Gastroesophageal sphincter (tissue), 3 donors: Measurements from ENCODE around the gene B3GNT9.

Source experiments
- EP300 ChIP-seq: sonication (generic); formaldehyde crosslinking; IDR thresholded peaks from one replicate; pipeline ENCODE4 v1.6.1; 2017; ENCODE audit warnings: antibody characterized with exemption, mild to moderate bottlenecking
- TF ChIP-seq, protein P1 (sequence below), 4 experiments: fragments of 200-600 bp in 2 of 4; fragments of 450-650 bp in 2 of 4; sonication (generic) in 1 of 4; IDR thresholded peaks; one replicate each; pipeline ENCODE4 v1.5.1; 2017 to 2019; ENCODE audit warnings: antibody characterized with exemption in 4 of 4, mild to moderate bottlenecking in 2 of 4, moderate library complexity in 2 of 4

DNA sequence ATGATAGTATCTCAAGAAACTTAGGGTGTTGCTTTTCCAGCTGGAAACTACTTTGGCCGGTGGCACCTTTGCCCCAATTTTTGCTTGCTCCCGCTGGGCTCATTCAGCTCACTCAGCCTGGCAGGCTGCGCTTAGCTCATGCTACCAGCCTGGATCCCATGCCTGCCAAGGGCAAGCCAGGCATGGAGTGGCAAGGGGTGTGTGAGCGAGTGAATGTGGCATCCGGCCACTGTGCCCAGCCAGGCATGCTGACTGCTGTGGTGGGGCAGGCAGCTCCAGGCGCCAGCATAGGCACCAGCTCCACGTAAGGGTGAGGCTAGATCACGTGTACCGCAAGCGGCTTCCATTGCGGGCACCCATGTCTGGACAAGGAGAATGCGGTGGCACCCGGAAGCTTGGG lies 9.4 kb downstream of the B3GNT9 start:
- TF ChIP-seq EP300 = no peak
- TF ChIP-seq, protein P1, sequence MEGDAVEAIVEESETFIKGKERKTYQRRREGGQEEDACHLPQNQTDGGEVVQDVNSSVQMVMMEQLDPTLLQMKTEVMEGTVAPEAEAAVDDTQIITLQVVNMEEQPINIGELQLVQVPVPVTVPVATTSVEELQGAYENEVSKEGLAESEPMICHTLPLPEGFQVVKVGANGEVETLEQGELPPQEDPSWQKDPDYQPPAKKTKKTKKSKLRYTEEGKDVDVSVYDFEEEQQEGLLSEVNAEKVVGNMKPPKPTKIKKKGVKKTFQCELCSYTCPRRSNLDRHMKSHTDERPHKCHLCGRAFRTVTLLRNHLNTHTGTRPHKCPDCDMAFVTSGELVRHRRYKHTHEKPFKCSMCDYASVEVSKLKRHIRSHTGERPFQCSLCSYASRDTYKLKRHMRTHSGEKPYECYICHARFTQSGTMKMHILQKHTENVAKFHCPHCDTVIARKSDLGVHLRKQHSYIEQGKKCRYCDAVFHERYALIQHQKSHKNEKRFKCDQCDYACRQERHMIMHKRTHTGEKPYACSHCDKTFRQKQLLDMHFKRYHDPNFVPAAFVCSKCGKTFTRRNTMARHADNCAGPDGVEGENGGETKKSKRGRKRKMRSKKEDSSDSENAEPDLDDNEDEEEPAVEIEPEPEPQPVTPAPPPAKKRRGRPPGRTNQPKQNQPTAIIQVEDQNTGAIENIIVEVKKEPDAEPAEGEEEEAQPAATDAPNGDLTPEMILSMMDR (IDR thresholded peaks at IDR 0.05) = no peak
